ENCODE results near the gene OLIG1.

DNA sequence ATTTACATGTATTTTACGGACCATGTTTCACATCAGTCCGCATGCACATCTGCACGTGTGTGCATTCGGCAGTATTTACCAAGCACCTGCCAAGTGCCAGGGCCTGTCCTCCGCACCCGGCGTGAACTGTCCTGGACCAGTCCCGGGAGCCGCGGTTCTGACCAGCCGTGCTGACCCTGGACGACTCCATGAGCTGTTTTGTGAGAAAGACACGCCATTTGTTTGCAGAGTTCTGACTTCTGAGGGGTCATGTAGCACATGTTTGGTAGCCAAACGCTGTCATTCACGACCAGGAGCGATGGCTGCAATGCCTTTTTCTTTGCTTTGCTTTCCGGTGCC lies 47.5 kb upstream of the OLIG1 start:
- no peak for TF ChIP-seq CTCF (IDR thresholded peaks at IDR 0.05; ENCODE audit: low read depth, low read length, poor library complexity, severe bottlenecking)
- no peak for TF ChIP-seq EZH2phosphoT487 (IDR thresholded peaks at IDR 0.05; ENCODE audit: borderline replicate concordance, low read length)

All from DOHH2 (cell line).